HepG2 (cell line): ENCODE measurements around the gene PKN2. TPM values are rescaled to one million over a fixed set of nuclear protein-coding genes. Genes with fewer than 3 reads are reported as not detected.

ENCODE experiments used
- BHLHE40 ChIP-seq: IDR thresholded peaks from 2 replicates; pipeline ENCODE4 v1.6.1; 2011; ENCODE audit warnings: low read length, improper control_type of control experiment
- HDAC6 ChIP-seq: fragments of 200-600 bp; sonication (generic); IDR thresholded peaks from 2 replicates; pipeline ENCODE4 v1.7.0; 2017; ENCODE audit warnings: mild to moderate bottlenecking, antibody characterized with exemption, low read length, low read depth
- HOXA3 ChIP-seq: sonication (generic); formaldehyde crosslinking; IDR thresholded peaks from 2 replicates; pipeline ENCODE4 v1.5.0; 2020; ENCODE audit warnings: missing genetic modification reagents
- IKZF1 ChIP-seq: fragments of 450-650 bp; IDR thresholded peaks from 2 replicates; pipeline ENCODE4 v1.7.1; 2016
- PHF20 ChIP-seq: sonication (generic); formaldehyde crosslinking; IDR thresholded peaks from 2 replicates; pipeline ENCODE4 v1.5.0; 2020; ENCODE audit warnings: mild to moderate bottlenecking, missing genetic modification reagents
- REPIN1 ChIP-seq: sonication (generic); formaldehyde crosslinking; IDR thresholded peaks from 2 replicates; pipeline ENCODE4 v1.8.0; 2022; ENCODE audit warnings: missing genetic modification reagents, low read depth, mild to moderate bottlenecking, borderline replicate concordance
- SP2 ChIP-seq: sonication (generic); formaldehyde crosslinking; IDR thresholded peaks from 2 replicates; pipeline ENCODE4 v1.5.1; 2020; ENCODE audit warnings: mild to moderate bottlenecking, missing genetic modification reagents
- TOE1 ChIP-seq: sonication (generic); formaldehyde crosslinking; IDR thresholded peaks from 2 replicates; pipeline ENCODE4 v1.4.0; 2020; ENCODE audit warnings: mild to moderate bottlenecking, missing genetic modification reagents
- ZNF17 ChIP-seq: sonication (generic); formaldehyde crosslinking; IDR thresholded peaks from 2 replicates; pipeline ENCODE4 v1.5.0; 2020; ENCODE audit warnings: mild to moderate bottlenecking, missing genetic modification reagents
- ZNF354B ChIP-seq: sonication (generic); formaldehyde crosslinking; IDR thresholded peaks from 2 replicates; pipeline ENCODE4 v1.8.0; 2022; ENCODE audit warnings: mild to moderate bottlenecking, missing genetic modification reagents
- ZSCAN29 ChIP-seq: sonication (generic); formaldehyde crosslinking; conservative IDR thresholded peaks from 2 replicates; pipeline ENCODE4 v1.4.0; 2020; ENCODE audit warnings: mild to moderate bottlenecking, missing genetic modification reagents
- ZSCAN9 ChIP-seq: IDR thresholded peaks from 2 replicates; pipeline ENCODE4 v1.6.1; 2016; ENCODE audit warnings: borderline replicate concordance
- ZZZ3 ChIP-seq: sonication (generic); formaldehyde crosslinking; IDR thresholded peaks from 2 replicates; pipeline ENCODE4 v1.4.0; 2020; ENCODE audit warnings: missing genetic modification reagents, mild to moderate bottlenecking, borderline replicate concordance
- polyA plus RNA-seq, 8 experiments: library from polyadenylated mRNA; depleted of rRNA in 3 of 8; stranded (reverse) in 7 of 8; unstranded in 1 of 8; fragments of >200 nt; fragmentation: Illumina TruSeq in 4 of 8; extraction: Trizol in 4 of 8; gene quantifications; 2 replicates each; pipeline versions ENCODE4 v1.2.1 to v1.2.3, GENCODE V29; 2011 to 2016; ENCODE audit warnings: low read depth in 4 of 8, missing spikeins in 1 of 8, mixed read lengths in 1 of 8; ENCODE audit not compliant: insufficient read depth in 1 of 8
- total RNA-seq, 5 experiments: library from RNA; depleted of rRNA; stranded (reverse); fragments of >200 nt; fragmentation: Illumina TruSeq; extraction: Trizol; gene quantifications; 2 replicates each; pipeline ENCODE4 v1.2.3, GENCODE V29; 2016; ENCODE audit warnings: low read depth in 1 of 5
- TF ChIP-seq, protein P1 (sequence below): sonication (generic); formaldehyde crosslinking; IDR thresholded peaks from 2 replicates; pipeline ENCODE4 v1.4.0; 2020; ENCODE audit warnings: mild to moderate bottlenecking, low read depth, missing genetic modification reagents
- TF ChIP-seq, protein P2 (sequence below): sonication (generic); formaldehyde crosslinking; IDR thresholded peaks from 2 replicates; pipeline ENCODE4 v1.4.0; 2020; ENCODE audit warnings: missing genetic modification reagents
- TF ChIP-seq, protein P3 (sequence below): sonication (generic); formaldehyde crosslinking; IDR thresholded peaks from 2 replicates; pipeline ENCODE4 v1.5.0; 2020; ENCODE audit warnings: mild to moderate bottlenecking, missing genetic modification reagents, borderline replicate concordance
- TF ChIP-seq, protein P4 (sequence below): sonication (generic); formaldehyde crosslinking; IDR thresholded peaks from 2 replicates; pipeline ENCODE4 v1.8.1; 2023; ENCODE audit warnings: missing genetic modification reagents, inconsistent platforms, borderline replicate concordance
- TF ChIP-seq, protein P5 (sequence below): sonication (generic); formaldehyde crosslinking; IDR thresholded peaks from 2 replicates; pipeline ENCODE4 v1.5.0; 2020; ENCODE audit warnings: mild to moderate bottlenecking, missing genetic modification reagents

PKN2 gene
- total and polyA plus RNA-seq, 2 of the 13 experiments (the other 11 are each of a cell fraction or from before 2014, with no cell fraction given) = 17.0 to 29.4 TPM

DNA sequence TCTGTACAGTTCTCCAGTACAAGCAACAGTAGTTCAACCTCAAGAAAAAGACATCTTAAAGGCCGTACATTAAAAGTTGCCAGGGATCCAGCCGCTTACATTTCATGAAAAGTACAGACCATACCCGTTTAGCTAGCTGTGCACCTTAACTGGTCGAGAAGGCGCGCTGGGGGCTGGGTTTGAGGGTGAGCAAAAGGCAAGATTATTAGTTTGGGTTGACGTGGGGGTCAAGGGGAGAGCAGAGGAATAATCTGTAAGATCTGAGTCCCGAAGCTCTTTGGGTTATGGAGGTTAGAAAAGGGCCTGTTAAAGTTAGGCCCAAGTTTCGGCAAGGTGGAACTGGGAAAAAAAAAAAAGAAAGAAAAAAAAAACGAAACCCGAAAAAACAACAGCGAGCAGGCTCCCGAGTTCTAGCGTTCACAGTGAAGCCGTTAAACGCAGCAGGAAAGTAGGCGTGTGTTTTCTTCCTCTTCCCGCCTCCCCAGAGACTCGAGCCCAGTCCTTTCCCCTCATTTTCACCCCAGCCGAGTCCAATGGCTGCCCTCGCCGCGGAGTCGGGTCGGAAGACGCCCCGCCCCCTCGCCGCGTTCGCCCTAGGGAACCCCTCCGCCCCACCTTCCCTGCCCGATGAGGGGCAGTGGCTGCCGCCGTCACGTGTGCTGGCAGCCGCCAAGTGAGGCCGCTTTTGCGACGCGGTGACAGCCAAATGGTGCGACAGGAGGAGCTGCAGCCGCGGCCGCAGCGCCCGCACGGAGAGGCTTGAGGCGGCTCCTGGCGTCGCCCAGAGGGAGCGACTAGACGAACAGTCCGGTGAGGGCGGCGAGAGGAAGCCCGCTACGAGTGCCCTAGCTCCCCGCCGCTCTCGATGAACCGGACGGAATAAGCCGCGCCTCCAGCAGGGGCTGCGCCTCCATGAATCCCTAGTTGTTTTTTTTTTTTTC lies at the start of gene PKN2 (continued):
- TF ChIP-seq, protein P1, sequence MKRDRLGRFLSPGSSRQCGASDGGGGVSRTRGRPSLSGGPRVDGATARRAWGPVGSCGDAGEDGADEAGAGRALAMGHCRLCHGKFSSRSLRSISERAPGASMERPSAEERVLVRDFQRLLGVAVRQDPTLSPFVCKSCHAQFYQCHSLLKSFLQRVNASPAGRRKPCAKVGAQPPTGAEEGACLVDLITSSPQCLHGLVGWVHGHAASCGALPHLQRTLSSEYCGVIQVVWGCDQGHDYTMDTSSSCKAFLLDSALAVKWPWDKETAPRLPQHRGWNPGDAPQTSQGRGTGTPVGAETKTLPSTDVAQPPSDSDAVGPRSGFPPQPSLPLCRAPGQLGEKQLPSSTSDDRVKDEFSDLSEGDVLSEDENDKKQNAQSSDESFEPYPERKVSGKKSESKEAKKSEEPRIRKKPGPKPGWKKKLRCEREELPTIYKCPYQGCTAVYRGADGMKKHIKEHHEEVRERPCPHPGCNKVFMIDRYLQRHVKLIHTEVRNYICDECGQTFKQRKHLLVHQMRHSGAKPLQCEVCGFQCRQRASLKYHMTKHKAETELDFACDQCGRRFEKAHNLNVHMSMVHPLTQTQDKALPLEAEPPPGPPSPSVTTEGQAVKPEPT (CRISPR knock-in tag) = 0 out of 2 replicates have a peak, but pooled peaks have one; percentile 40
- peak; percentile 39; the same call in 1 of the 2 replicates for TF ChIP-seq SP2
- TF ChIP-seq ZSCAN9 (CRISPR knock-in tag) = no peak
- TF ChIP-seq PHF20 = peak; percentile 91
- TF ChIP-seq, protein P2, sequence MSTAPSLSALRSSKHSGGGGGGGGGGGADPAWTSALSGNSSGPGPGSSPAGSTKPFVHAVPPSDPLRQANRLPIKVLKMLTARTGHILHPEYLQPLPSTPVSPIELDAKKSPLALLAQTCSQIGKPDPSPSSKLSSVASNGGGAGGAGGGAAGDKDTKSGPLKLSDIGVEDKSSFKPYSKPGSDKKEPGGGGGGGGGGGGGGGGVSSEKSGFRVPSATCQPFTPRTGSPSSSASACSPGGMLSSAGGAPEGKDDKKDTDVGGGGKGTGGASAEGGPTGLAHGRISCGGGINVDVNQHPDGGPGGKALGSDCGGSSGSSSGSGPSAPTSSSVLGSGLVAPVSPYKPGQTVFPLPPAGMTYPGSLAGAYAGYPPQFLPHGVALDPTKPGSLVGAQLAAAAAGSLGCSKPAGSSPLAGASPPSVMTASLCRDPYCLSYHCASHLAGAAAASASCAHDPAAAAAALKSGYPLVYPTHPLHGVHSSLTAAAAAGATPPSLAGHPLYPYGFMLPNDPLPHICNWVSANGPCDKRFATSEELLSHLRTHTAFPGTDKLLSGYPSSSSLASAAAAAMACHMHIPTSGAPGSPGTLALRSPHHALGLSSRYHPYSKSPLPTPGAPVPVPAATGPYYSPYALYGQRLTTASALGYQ (CRISPR knock-in tag) = no peak
- TF ChIP-seq, protein P3, sequence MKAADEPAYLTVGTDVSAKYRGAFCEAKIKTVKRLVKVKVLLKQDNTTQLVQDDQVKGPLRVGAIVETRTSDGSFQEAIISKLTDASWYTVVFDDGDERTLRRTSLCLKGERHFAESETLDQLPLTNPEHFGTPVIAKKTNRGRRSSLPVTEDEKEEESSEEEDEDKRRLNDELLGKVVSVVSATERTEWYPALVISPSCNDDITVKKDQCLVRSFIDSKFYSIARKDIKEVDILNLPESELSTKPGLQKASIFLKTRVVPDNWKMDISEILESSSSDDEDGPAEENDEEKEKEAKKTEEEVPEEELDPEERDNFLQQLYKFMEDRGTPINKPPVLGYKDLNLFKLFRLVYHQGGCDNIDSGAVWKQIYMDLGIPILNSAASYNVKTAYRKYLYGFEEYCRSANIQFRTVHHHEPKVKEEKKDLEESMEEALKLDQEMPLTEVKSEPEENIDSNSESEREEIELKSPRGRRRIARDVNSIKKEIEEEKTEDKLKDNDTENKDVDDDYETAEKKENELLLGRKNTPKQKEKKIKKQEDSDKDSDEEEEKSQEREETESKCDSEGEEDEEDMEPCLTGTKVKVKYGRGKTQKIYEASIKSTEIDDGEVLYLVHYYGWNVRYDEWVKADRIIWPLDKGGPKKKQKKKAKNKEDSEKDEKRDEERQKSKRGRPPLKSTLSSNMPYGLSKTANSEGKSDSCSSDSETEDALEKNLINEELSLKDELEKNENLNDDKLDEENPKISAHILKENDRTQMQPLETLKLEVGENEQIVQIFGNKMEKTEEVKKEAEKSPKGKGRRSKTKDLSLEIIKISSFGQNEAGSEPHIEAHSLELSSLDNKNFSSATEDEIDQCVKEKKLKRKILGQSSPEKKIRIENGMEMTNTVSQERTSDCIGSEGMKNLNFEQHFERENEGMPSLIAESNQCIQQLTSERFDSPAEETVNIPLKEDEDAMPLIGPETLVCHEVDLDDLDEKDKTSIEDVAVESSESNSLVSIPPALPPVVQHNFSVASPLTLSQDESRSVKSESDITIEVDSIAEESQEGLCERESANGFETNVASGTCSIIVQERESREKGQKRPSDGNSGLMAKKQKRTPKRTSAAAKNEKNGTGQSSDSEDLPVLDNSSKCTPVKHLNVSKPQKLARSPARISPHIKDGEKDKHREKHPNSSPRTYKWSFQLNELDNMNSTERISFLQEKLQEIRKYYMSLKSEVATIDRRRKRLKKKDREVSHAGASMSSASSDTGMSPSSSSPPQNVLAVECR (CRISPR knock-in tag) = peak; percentile 90
- no peak for TF ChIP-seq ZNF17 (CRISPR knock-in tag)
- TF ChIP-seq, protein P4, sequence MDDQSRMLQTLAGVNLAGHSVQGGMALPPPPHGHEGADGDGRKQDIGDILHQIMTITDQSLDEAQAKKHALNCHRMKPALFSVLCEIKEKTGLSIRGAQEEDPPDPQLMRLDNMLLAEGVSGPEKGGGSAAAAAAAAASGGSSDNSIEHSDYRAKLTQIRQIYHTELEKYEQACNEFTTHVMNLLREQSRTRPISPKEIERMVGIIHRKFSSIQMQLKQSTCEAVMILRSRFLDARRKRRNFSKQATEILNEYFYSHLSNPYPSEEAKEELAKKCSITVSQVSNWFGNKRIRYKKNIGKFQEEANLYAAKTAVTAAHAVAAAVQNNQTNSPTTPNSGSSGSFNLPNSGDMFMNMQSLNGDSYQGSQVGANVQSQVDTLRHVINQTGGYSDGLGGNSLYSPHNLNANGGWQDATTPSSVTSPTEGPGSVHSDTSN (CRISPR knock-in tag) = no peak
- peak; percentile 77; the same call in 1 of the 2 replicates for TF ChIP-seq REPIN1 (CRISPR knock-in tag)
- TF ChIP-seq ZSCAN29 (CRISPR knock-in tag) = no peak
- no peak for TF ChIP-seq IKZF1
- no peak for TF ChIP-seq ZZZ3 (CRISPR knock-in tag)
- peak; percentile 95 for TF ChIP-seq HOXA3 (CRISPR knock-in tag)
- TF ChIP-seq, protein P5, sequence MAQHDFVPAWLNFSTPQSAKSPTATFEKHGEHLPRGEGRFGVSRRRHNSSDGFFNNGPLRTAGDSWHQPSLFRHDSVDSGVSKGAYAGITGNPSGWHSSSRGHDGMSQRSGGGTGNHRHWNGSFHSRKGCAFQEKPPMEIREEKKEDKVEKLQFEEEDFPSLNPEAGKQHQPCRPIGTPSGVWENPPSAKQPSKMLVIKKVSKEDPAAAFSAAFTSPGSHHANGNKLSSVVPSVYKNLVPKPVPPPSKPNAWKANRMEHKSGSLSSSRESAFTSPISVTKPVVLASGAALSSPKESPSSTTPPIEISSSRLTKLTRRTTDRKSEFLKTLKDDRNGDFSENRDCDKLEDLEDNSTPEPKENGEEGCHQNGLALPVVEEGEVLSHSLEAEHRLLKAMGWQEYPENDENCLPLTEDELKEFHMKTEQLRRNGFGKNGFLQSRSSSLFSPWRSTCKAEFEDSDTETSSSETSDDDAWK (CRISPR knock-in tag) = no peak
- peak; percentile 19; the same call in 1 of the 2 replicates for TF ChIP-seq TOE1 (CRISPR knock-in tag)
- TF ChIP-seq HDAC6 = no peak
- no peak for TF ChIP-seq ZNF354B (CRISPR knock-in tag)
- peak; percentile 90 for TF ChIP-seq BHLHE40
